ENCODE results near the gene CA11. TPM values are rescaled to one million over a fixed set of nuclear protein-coding genes. Genes with fewer than 3 reads are reported as not detected.

The CA11 gene
- total and polyA plus RNA-seq, 9 of the 15 experiments (the other 6 are each of a cell fraction or from before 2014, with no cell fraction given), result 2.9 to 19.9 (median 8.3) TPM

GRCh38 chr19:48624067-48624594 is 21.9 kb downstream of the CA11 start (continued):
- no peak for TF ChIP-seq ZNF212 (CRISPR knock-in tag; IDR thresholded peaks at IDR 0.05)
- no peak for TF ChIP-seq SMAD1 (IDR thresholded peaks at IDR 0.05; ENCODE audit: low read depth, low read length, partially characterized antibody)
- no peak for TF ChIP-seq MLLT1 (IDR thresholded peaks at IDR 0.05)
- peak; percentile 78 for TF ChIP-seq RBFOX2 (IDR thresholded peaks at IDR 0.05; ENCODE audit: low read depth, low read length)
- TF ChIP-seq GATA2 (CRISPR knock-in tag; IDR thresholded peaks at IDR 0.05), result no peak
- no peak for TF ChIP-seq ZNF785 (CRISPR knock-in tag; IDR thresholded peaks at IDR 0.05)
- TF ChIP-seq STAG1 (CRISPR knock-in tag; IDR thresholded peaks at IDR 0.05; ENCODE audit: borderline replicate concordance), result no peak
- TF ChIP-seq ZNF655 (CRISPR knock-in tag; IDR thresholded peaks at IDR 0.05), result no peak
- TF ChIP-seq SRSF1 (IDR thresholded peaks at IDR 0.05; ENCODE audit: low read depth, low read length), result no peak
- no peak for TF ChIP-seq HMG20A (CRISPR knock-in tag; conservative IDR thresholded peaks at IDR 0.05)
- peak; percentile 55 for TF ChIP-seq ASH1L (IDR thresholded peaks at IDR 0.05; ENCODE audit: borderline replicate concordance, low read depth, partially characterized antibody)
- no peak for TF ChIP-seq E2F5 (CRISPR knock-in tag; IDR thresholded peaks at IDR 0.05)
- TF ChIP-seq ZNF274 (IDR thresholded peaks at IDR 0.05; ENCODE audit: borderline replicate concordance, low read depth, low read length), result no peak
- peak; percentile 66 for TF ChIP-seq MYC (IDR thresholded peaks at IDR 0.05; ENCODE audit: low read depth, low read length)
- TF ChIP-seq MYC (CRISPR knock-in tag; IDR thresholded peaks at IDR 0.05; ENCODE audit: borderline replicate concordance, low read depth), result no peak
- TF ChIP-seq ZNF780A (CRISPR knock-in tag; IDR thresholded peaks at IDR 0.05), result no peak
- TF ChIP-seq ATF3 (IDR thresholded peaks at IDR 0.05), result no peak
- no peak for TF ChIP-seq ATF3 (CRISPR knock-in tag; conservative IDR thresholded peaks at IDR 0.05)
- no peak for TF ChIP-seq PTRF (tag; IDR thresholded peaks at IDR 0.05)
- TF ChIP-seq NUFIP1 (IDR thresholded peaks at IDR 0.05; ENCODE audit: partially characterized antibody), result no peak
- peak; percentile 64 for TF ChIP-seq GABPB1 (CRISPR knock-in tag; IDR thresholded peaks at IDR 0.05)
- TF ChIP-seq HNRNPUL1 (IDR thresholded peaks at IDR 0.05; ENCODE audit: low read length), result no peak
- no peak for TF ChIP-seq CBX3 (IDR thresholded peaks at IDR 0.05; ENCODE audit: borderline replicate concordance in 1 of 2, low read length in 2 of 2)
- 0 out of 2 replicates have a peak, but pooled peaks have one; percentile 35 for TF ChIP-seq BHLHE40 (IDR thresholded peaks at IDR 0.05; ENCODE audit: low read length)
- TF ChIP-seq HOXB6 (CRISPR knock-in tag; IDR thresholded peaks at IDR 0.05; ENCODE audit: borderline replicate concordance), result no peak

Measured in K562 (cell line).